HG03045 (cell line): ENCODE data around the gene TUBG2.
"Not testable (repeated sequence)": the region's sequence is repeated elsewhere in the genome, so short reads cannot be mapped to it uniquely, and the experiment has no call there.

Source experiments
- ATAC-seq: cut with Tn5 transposase; IDR thresholded peaks from one replicate; pipeline ENCODE4 v1.9.1; 2021; ENCODE audit warnings: mild to moderate bottlenecking, moderate library complexity; ENCODE audit not compliant: unreplicated experiment

Gene TUBG2

GRCh38 chr17:42659079-42659931, at the start of gene TUBG2:
TUBG2 (plus strand) TSS chr17:42659284; CDS start chr17:42659504, 220 bp downstream.
- ATAC-seq = peak; percentile 50

GRCh38 chr17:42609814-42610801, 49.0 kb upstream of the TUBG2 start:
- ATAC-seq = not testable (repeated sequence)

- ATAC-seq = no peak
Observed at GRCh38 chr17:42612013-42612412, 47.1 kb upstream of the TUBG2 start.

GRCh38 chr17:42613699-42614295, 45.3 kb upstream of the TUBG2 start:
- ATAC-seq = no peak

GRCh38 chr17:42617956-42618431, 41.1 kb upstream of the TUBG2 start:
- ATAC-seq = no peak

- peak; percentile 81 for ATAC-seq
Observed at GRCh38 chr17:42618442-42619150, 40.5 kb upstream of the TUBG2 start.

- not testable (repeated sequence) for ATAC-seq
Observed at GRCh38 chr17:42621987-42622386, 37.1 kb upstream of the TUBG2 start.

- ATAC-seq = no peak
Observed at GRCh38 chr17:42623271-42623670, 35.8 kb upstream of the TUBG2 start.

- no peak for ATAC-seq
Observed at GRCh38 chr17:42623732-42624596, 35.1 kb upstream of the TUBG2 start.

- not testable (repeated sequence) for ATAC-seq
Observed at GRCh38 chr17:42627032-42627764, 31.9 kb upstream of the TUBG2 start.

- no peak for ATAC-seq
Observed at GRCh38 chr17:42629411-42630009, 29.6 kb upstream of the TUBG2 start.

GRCh38 chr17:42632949-42633444, 26.1 kb upstream of the TUBG2 start:
- no peak for ATAC-seq

GRCh38 chr17:42639525-42640113, 19.5 kb upstream of the TUBG2 start:
- ATAC-seq = no peak

GRCh38 chr17:42640121-42640520, 19.0 kb upstream of the TUBG2 start:
- ATAC-seq = no peak

- ATAC-seq = no peak
Observed at GRCh38 chr17:42642336-42642735, 16.7 kb upstream of the TUBG2 start.

GRCh38 chr17:42647778-42648177, 11.3 kb upstream of the TUBG2 start:
- ATAC-seq = no peak

- ATAC-seq = no peak
Observed at GRCh38 chr17:42651392-42651791, 7.7 kb upstream of the TUBG2 start.
